Tibial nerve (tissue), 4 donors: Measurements from ENCODE around the gene NUP210.

Source experiments
- EP300 ChIP-seq, 2 donors: sonication (generic); formaldehyde crosslinking; IDR thresholded peaks; one replicate each; pipeline ENCODE4 v1.6.1; 2017; ENCODE audit warnings: antibody characterized with exemption in 2 of 2, mild to moderate bottlenecking in 1 of 2
- POLR2A ChIP-seq, 2 donors: fragments of 450-650 bp; IDR thresholded peaks; one replicate each; pipeline ENCODE4 v1.6.1; 2017; ENCODE audit warnings: antibody characterized with exemption in 2 of 2, mild to moderate bottlenecking in 2 of 2, moderate library complexity in 2 of 2
- TF ChIP-seq, protein P1 (sequence below), 5 experiments: fragments of 200-600 bp in 3 of 5; fragments of 450-650 bp in 2 of 5; sonication (generic) in 3 of 5; IDR thresholded peaks; one replicate each; pipeline ENCODE4 v1.5.1; 2016 to 2019; ENCODE audit warnings: antibody characterized with exemption in 5 of 5, mild to moderate bottlenecking in 3 of 5, moderate library complexity in 2 of 5

DNA sequence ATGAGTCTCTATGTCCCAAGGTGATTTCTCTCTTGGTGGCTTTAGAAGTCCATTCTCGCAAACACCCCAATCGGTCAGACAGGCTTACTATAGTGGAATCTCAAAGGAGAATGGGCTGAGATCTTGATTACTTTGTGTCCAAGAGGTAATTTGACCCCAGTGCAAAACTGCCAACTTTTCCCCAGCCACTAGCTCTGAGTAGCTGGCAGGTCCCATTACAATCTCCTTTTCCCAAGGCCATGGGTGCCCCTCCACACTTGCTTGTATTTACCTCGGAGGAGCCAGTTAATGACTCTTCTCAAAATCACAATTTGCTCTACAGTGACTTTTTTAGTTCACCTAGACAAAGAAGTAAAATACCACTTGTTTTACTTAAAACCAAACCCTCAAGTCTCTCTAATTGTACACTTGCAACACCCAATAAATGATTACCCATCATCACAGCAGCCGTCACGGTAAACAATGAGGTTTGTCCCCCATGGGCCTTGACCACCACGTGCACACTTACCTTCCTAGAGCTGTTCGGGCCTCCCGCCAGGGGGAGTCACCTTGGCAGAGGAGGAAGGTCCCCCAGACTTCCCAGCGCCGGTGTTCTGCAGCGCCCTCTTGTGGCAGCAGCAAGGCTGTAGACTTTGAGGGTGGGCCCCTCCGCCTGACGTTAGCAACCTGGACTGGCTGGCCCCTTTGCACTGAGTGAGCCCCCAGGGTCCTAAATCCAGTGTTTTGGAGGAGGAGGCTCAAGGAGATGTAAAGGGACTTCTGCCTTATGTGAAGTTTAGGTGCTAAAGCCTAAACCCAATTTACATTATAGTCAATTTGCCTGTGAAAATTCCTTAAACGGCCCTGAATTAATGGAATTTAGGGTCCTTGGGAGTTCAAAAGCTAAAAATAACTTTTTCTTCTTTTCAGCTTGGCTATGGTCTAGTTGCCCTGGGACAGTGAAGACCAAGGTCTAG is 41.3 kb upstream of the NUP210 start:
- TF ChIP-seq, protein P1, sequence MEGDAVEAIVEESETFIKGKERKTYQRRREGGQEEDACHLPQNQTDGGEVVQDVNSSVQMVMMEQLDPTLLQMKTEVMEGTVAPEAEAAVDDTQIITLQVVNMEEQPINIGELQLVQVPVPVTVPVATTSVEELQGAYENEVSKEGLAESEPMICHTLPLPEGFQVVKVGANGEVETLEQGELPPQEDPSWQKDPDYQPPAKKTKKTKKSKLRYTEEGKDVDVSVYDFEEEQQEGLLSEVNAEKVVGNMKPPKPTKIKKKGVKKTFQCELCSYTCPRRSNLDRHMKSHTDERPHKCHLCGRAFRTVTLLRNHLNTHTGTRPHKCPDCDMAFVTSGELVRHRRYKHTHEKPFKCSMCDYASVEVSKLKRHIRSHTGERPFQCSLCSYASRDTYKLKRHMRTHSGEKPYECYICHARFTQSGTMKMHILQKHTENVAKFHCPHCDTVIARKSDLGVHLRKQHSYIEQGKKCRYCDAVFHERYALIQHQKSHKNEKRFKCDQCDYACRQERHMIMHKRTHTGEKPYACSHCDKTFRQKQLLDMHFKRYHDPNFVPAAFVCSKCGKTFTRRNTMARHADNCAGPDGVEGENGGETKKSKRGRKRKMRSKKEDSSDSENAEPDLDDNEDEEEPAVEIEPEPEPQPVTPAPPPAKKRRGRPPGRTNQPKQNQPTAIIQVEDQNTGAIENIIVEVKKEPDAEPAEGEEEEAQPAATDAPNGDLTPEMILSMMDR (IDR thresholded peaks at IDR 0.05) = peak in 1 of 5 experiments; percentile 44
- TF ChIP-seq POLR2A (IDR thresholded peaks at IDR 0.05) = no peak
- no peak for TF ChIP-seq EP300 (IDR thresholded peaks at IDR 0.05)
